D341Med (cell line): ENCODE measurements around the gene ALPK1.
"Not testable (repeated sequence)": the region's sequence is repeated elsewhere in the genome, so short reads cannot be mapped to it uniquely, and the experiment has no call there.

Experiments used
- DNase-seq: peaks from one replicate; pipeline ENCODE4 v3.0.0; 2012; ENCODE audit warnings: low spot score

ALPK1 gene

DNA sequence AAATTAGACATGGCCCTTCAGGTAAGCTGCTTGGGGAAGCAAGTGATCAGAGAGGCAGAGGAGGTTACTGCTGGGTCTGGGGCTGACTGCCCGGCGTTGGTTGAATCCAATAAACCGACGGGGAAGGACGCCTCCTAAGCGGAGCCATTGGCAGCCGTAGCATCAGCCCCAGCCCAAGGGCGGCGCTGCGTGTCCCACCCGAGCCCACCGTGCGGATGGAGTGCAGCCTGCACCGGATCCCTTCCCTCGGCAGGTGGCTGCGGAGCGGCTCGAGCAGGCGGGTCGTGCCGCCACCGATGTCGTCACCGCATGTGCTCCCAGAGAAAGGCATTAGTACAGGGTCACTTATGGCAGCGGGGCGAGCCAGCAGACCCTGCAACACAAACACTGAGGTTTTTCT, 82.1 kb downstream of the ALPK1 start:
- peak; percentile 58 for DNase-seq

- no peak for DNase-seq
Observed at GRCh38 chr4:112381996-112382692, 85.0 kb downstream of the ALPK1 start.

- DNase-seq: no peak
Observed at GRCh38 chr4:112386071-112386470, 88.9 kb downstream of the ALPK1 start.

DNA sequence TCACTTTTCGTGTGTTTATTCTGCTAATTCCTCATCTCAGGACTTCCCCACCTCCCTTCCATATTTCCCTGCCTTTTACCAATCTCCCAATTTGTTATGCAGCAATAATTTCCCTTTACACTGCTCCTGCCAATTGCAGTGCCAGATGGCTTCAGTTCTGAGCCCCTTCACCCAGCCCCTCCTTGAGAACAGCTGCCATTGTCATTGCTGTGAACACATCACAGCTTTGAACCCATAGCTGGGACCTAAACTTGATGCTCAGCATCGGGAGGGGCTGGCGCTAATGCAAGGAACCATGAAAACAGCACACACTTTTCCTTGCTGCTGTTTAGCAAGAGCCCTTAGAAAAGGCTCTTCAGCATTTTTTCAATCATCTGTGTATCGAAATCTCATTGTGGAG, 104.9 kb downstream of the ALPK1 start:
- no peak for DNase-seq

- DNase-seq: no peak
Observed at GRCh38 chr4:112403101-112403945, 106.2 kb downstream of the ALPK1 start.

GRCh38 chr4:112410364-112410763, 113.2 kb downstream of the ALPK1 start:
- no peak for DNase-seq

DNA sequence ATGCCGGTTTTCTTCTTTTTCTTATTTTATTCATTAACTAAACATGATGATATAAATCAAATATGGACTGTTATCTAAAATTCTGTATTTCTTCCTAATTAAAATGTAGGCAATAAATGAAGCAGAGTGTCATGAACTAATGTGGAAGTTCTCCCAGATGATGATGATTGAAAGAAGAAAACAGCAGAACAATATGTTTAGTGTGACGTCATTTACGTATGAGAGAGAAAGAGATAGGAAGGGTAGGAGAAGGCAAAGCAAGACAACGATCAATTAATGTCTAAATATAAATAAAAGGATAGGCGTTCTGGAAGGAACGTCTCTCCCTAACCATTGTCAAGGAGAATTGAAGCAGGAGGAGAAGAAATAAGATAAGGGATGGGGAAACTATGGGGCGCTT, 113.6 kb downstream of the ALPK1 start:
- DNase-seq: no peak

DNA sequence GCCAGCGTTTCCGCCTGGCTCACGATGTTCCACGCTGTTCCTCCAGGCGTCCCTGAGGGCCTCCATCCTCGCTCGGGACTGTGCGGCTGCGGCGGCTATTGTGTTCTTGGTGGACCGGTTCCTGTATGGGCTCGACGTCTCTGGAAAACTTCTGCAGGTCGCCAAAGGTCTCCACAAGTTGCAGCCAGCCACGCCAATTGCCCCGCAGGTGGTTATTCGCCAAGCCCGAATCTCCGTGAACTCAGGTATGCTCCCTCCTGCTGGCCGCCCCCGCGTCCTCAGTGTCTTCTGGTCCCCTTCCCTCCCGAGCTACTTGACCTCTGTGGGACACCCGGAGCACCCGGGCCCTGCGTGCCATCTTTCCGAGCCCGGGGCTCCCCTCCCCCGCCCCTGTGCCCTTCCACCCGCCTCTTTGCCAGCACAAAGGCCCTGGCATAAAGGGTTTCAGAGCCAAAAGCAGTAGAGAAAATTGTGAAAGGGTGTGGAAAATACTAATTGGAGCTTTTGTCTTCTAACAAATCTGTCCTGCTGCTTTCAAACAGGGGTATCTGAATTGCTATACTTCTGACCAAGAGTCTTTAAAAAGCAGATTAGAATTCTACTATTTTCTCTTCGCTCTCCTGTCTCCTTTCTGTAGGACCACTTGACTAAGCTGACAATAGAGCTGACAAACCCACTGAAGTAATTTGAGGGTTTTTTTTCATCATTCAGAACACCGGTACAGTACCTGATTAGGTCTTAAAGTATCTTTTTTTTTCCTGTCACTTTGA, 114.8 kb downstream of the ALPK1 start:
- no peak for DNase-seq

DNA sequence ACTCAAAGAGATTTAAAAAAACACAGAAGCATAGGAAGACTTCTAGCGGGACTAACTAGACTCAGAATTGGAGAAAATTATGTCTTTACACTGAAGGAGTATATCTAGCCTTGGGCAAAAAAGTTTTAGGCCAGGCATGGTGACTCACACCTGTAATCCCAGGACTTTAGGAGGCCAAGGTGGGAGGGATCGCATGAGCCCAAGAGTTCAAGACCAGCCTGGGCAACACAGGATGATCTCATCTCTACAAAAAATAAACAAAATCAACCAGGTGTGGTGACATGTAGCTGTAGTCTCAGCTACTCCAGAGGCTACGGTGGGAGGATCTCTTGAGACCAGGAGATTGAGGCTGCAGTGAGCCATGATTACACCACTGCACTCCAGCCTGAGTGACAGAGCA, 119.3 kb downstream of the ALPK1 start:
- no peak for DNase-seq

- DNase-seq: no peak
Observed at GRCh38 chr4:112418092-112418491, 120.9 kb downstream of the ALPK1 start.

GRCh38 chr4:112421911-112422310, 124.7 kb downstream of the ALPK1 start:
- no peak for DNase-seq

GRCh38 chr4:112422644-112423043, 125.5 kb downstream of the ALPK1 start:
- DNase-seq: no peak

DNA sequence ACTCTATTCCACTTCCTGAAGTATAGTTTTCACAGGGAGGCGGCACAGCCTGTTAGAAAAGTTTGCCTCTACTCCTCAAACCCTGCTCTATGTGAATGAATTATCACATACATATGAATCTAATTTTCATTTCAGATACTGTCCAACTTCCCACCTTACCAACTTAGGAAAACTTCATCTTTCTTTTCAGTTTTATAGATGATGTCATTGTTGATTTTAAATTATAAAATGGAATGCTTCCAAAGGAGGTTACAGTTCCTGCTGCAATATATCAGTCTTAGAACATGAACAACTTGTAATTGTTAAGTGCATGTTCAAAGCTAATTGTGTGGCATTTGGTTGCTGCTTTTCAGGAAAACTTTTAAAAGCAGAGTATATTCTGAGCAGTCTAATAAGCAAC, 126.4 kb downstream of the ALPK1 start:
- DNase-seq: no peak

- DNase-seq: no peak
Observed at GRCh38 chr4:112425823-112426222, 128.7 kb downstream of the ALPK1 start.

DNA sequence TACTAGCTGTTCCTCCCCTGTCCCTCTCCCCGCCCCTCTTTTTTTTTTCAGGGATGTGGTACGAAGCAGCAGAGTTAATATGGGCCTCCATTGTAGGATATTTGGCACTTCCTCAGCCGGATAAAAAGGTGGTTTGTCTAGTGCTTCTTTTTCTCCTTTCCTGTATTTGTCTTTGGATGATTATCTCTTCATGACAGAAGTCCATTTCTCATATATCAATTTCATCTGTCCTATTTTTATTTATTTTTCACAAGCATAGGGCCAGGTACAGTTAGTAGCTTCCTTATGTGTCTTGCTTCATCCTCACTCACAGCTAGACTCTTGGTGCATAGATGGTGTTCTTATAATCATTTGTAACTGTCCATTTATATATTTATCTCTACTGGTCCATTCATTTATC, 129.2 kb downstream of the ALPK1 start:
- no peak for DNase-seq

DNA sequence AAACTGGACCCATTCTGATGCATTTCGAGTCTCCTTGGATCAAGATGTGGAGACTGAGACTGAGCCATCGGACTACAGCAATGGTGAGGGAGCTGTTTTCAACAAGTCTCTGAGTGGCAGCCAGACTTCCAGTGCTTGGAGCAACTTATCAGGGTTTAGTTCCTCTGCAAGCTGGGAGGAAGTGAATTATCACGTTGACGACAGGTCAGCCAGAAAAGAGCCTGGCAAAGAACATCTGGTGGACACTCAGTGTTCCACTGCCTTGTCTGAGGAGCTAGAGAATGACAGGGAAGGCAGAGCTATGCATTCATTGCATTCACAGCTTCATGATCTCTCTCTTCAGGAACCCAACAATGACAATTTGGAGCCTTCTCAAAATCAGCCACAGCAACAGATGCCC, 134.0 kb downstream of the ALPK1 start:
- DNase-seq: no peak

GRCh38 chr4:112436987-112437386, 139.8 kb downstream of the ALPK1 start:
- no peak for DNase-seq

GRCh38 chr4:112442226-112442625, 145.1 kb downstream of the ALPK1 start:
- not testable (repeated sequence) for DNase-seq

DNA sequence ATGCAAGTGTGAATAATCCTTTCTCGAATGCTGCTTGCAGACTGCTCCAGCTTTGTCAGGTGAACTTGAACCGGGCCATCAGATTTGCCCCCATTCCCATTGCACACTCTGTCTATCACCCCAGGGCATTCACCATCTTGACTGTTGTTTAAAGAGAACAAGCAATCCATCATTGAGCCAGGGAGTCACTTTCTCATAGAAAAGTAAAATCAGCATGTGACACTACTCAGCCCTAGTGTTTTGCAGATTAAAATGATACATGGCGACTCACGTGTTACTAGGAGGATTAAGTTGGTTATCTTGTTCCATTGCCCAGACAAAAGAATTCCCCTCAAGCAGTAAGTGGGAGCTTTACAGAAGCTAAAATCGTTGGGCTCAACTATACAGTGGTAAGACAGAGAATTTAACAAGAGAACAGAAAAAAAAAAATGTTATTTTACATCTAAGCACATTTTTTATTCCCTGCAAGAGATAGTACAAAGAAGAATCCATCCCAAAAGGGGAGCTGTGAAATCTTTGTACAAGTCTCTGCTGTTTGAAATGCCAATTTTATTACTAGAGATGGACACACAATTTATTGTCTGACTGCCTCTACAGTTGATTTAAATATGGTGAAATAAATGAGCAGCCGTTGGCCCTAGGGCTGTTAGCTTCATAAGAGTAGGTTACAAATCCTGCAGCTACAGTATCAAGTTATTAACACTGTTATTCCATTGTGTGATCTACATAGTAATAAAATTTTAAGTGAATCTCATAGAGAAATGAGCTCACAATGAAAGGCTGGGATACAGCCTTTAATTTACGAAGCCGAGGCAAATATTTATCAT, 151.3 kb downstream of the ALPK1 start:
- DNase-seq: no peak

- no peak for DNase-seq
Observed at GRCh38 chr4:112449708-112450107, 152.5 kb downstream of the ALPK1 start.

- DNase-seq: no peak
Observed at GRCh38 chr4:112451104-112451503, 153.9 kb downstream of the ALPK1 start.

DNA sequence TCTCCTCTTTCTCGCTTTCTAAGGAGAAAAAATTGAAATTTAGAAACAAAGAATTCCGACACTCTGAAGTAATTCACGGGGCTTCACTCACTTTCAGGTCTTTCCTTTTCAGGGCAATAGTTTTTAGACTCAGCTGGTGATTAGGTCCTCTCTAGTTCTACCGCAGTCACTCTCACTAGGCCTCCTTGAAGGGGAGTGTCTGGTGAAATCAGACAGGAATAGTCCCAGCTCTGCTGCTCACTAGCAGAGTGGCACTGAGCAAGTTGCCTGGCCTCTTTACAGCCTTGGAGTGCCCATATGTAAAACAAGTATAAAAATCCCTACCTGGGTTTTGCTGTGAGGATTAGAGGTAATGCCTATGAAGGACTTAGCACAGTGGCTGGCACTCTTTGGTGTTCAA, 154.7 kb downstream of the ALPK1 start:
- no peak for DNase-seq
